SK-N-SH (cell line): ENCODE results near the gene CHCHD2. TPM values are rescaled to one million over a fixed set of nuclear protein-coding genes. Genes with fewer than 3 reads are reported as not detected.

ENCODE experiments used
- CTCF ChIA-PET: fragments of 300-600, 350-600 bp; formaldehyde crosslinking; extraction: SDS; loops from one replicate; lab custom pipeline; 2021; lab: Yijun Ruan, JAX
- POLR2A ChIA-PET: fragments of 350-600 bp; sonication (Branson Sonifier 250); formaldehyde crosslinking; extraction: SDS; loops from one replicate; lab custom pipeline; 2020; ENCODE audit warnings: antibody characterized with exemption, inconsistent platforms; lab: Yijun Ruan, JAX
- DNase-seq: peaks from one replicate; pipeline ENCODE4 v3.0.0; 2012
- H2AFZ ChIP-seq: fragments of 200-600 bp; sonication (generic); 2 replicates; pipeline ENCODE4 v1.8.1; 2016; ENCODE audit warnings: antibody characterized with exemption, mild to moderate bottlenecking, low read depth
- H3F3A ChIP-seq: fragments of 200-600 bp; sonication (generic); replicated peaks from 2 replicates; pipeline ENCODE3; 2016; ENCODE audit warnings: antibody characterized with exemption, mild to moderate bottlenecking; ENCODE audit not compliant: insufficient read depth
- H3K27ac ChIP-seq, 2 experiments: fragments of 200-500 bp in 1 of 2; fragments of 200-600 bp in 1 of 2; sonication (Bioruptor generic) in 1 of 2; sonication (generic), shearing (Covaris generic) in 1 of 2; 2 replicates each; pipeline versions ENCODE4 v1.5.1 to v1.6.1; 2014 to 2016; ENCODE audit warnings: low read depth in 2 of 2, inconsistent platforms in 1 of 2, low read length in 1 of 2, mild to moderate bottlenecking in 1 of 2, mixed read lengths in 1 of 2
- H3K27me3 ChIP-seq: fragments of 200-600 bp; sonication (generic), shearing (Covaris generic); 2 replicates; pipeline ENCODE4 v1.6.1; 2016; ENCODE audit warnings: mixed run types; ENCODE audit not compliant: insufficient read depth
- H3K36me3 ChIP-seq, 2 experiments: fragments of 200-500 bp in 1 of 2; fragments of 200-600 bp in 1 of 2; sonication (Bioruptor generic) in 1 of 2; sonication (generic) in 1 of 2; replicated peaks in 1 of 2; 2 replicates each; pipeline versions ENCODE3 to v1.5.1; 2014 to 2016; ENCODE audit warnings: low read length in 1 of 2, mild to moderate bottlenecking in 1 of 2; ENCODE audit not compliant: insufficient read depth in 2 of 2, control insufficient read depth in 1 of 2
- H3K4me1 ChIP-seq, 2 experiments: fragments of 200-500 bp in 1 of 2; fragments of 200-600 bp in 1 of 2; sonication (Bioruptor generic) in 1 of 2; sonication (generic), shearing (Covaris generic) in 1 of 2; 2 replicates each; pipeline versions ENCODE4 v1.5.1 to v1.6.1; 2014 to 2016; ENCODE audit warnings: low read depth in 1 of 2, low read length in 1 of 2, mixed run types in 1 of 2; ENCODE audit not compliant: insufficient read depth in 2 of 2, control insufficient read depth in 1 of 2
- H3K4me2 ChIP-seq: fragments of 200-600 bp; sonication (generic), shearing (Covaris generic); 2 replicates; pipeline ENCODE4 v1.6.1; 2017; ENCODE audit warnings: mixed run types
- H3K4me3 ChIP-seq, 2 experiments: fragments of 200-500 bp in 1 of 2; fragments of 200-600 bp in 1 of 2; sonication (Bioruptor generic) in 1 of 2; sonication (generic), shearing (Covaris generic) in 1 of 2; 2 replicates each; pipeline versions ENCODE4 v1.5.1 to v1.8.1; 2014 to 2016; ENCODE audit warnings: low read depth in 2 of 2, inconsistent platforms in 1 of 2, low read length in 1 of 2, mild to moderate bottlenecking in 1 of 2, mixed read lengths in 1 of 2, moderate library complexity in 1 of 2
- H3K79me2 ChIP-seq: fragments of 200-600 bp; sonication (generic); 2 replicates; pipeline ENCODE4 v1.8.1; 2017; ENCODE audit warnings: mild to moderate bottlenecking; ENCODE audit not compliant: insufficient read depth
- H3K9ac ChIP-seq: fragments of 200-600 bp; sonication (generic); 2 replicates; pipeline ENCODE4 v1.6.1; 2017; ENCODE audit warnings: mixed run types
- H3K9me2 ChIP-seq: fragments of 200-600 bp; sonication (generic); 2 replicates; pipeline ENCODE4 v1.6.1; 2017; ENCODE audit warnings: mixed run types
- H3K9me3 ChIP-seq: fragments of 200-600 bp; sonication (generic); 2 replicates; pipeline ENCODE4 v1.6.1; 2017; ENCODE audit warnings: mixed run types, mild to moderate bottlenecking, moderate library complexity
- H4K20me1 ChIP-seq: fragments of 200-600 bp; sonication (generic); 2 replicates; pipeline ENCODE4 v1.6.1; 2017; ENCODE audit warnings: mild to moderate bottlenecking, mixed run types; ENCODE audit not compliant: insufficient read depth
- ELF1 ChIP-seq: IDR thresholded peaks from 2 replicates; pipeline ENCODE4 v1.4.0; 2012
- EP300 ChIP-seq, 2 experiments: IDR thresholded peaks; 2 replicates each; pipeline versions ENCODE4 v1.4.0 to v1.6.1; 2012; ENCODE audit warnings: borderline replicate concordance in 1 of 2, low read depth in 1 of 2, low read length in 1 of 2
- EZH2phosphoT487 ChIP-seq: fragments of 200-600 bp; sonication (generic); IDR thresholded peaks from 2 replicates; pipeline ENCODE4 v1.6.1; 2017; ENCODE audit warnings: low read depth, mixed run types, mild to moderate bottlenecking, antibody characterized with exemption, moderate library complexity, borderline replicate concordance
- FOSL2 ChIP-seq: IDR thresholded peaks from 2 replicates; pipeline ENCODE4 v1.4.0; 2012; ENCODE audit warnings: low read depth, mild to moderate bottlenecking, moderate library complexity, borderline replicate concordance
- FOXM1 ChIP-seq: IDR thresholded peaks from 2 replicates; pipeline ENCODE4 v1.4.0; 2012; ENCODE audit warnings: low read depth, mild to moderate bottlenecking
- JUND ChIP-seq: IDR thresholded peaks from 2 replicates; pipeline ENCODE4 v1.4.0; 2012
- MEF2A ChIP-seq: IDR thresholded peaks from 2 replicates; pipeline ENCODE4 v1.4.0; 2012; ENCODE audit warnings: low read depth, borderline replicate concordance
- MXI1 ChIP-seq: IDR thresholded peaks from 2 replicates; pipeline ENCODE4 v1.6.1; 2012; ENCODE audit warnings: mild to moderate bottlenecking, low read depth, low read length, improper control_type of control experiment
- POLR2AphosphoS5 ChIP-seq: IDR thresholded peaks from 2 replicates; pipeline ENCODE4 v1.6.1; 2012; ENCODE audit warnings: low read depth, low read length
- RAD21 ChIP-seq: IDR thresholded peaks from 2 replicates; pipeline ENCODE4 v1.6.1; 2012; ENCODE audit warnings: mild to moderate bottlenecking, low read length
- SIN3A ChIP-seq: IDR thresholded peaks from 2 replicates; pipeline ENCODE4 v1.6.1; 2012; ENCODE audit warnings: low read depth, mild to moderate bottlenecking, low read length, moderate library complexity, borderline replicate concordance
- TAF1 ChIP-seq: IDR thresholded peaks from 2 replicates; pipeline ENCODE4 v1.6.1; 2012; ENCODE audit warnings: low read depth, mild to moderate bottlenecking, low read length, moderate library complexity, borderline replicate concordance
- TCF12 ChIP-seq: IDR thresholded peaks from 2 replicates; pipeline ENCODE4 v1.4.0; 2012
- YY1 ChIP-seq: IDR thresholded peaks from 2 replicates; pipeline ENCODE4 v1.4.0; 2012; ENCODE audit warnings: low read depth, mild to moderate bottlenecking
- WGBS: methylation state at CpG from one replicate; pipeline ENCODE4 v1.1.6; 2017; ENCODE audit warnings: low lambda C conversion rate; 5-methylcytosine and 5-hydroxymethylcytosine counted together
- polyA plus RNA-seq, 3 experiments: library from polyadenylated mRNA; depleted of rRNA; stranded (reverse); fragments of >200 nt; gene quantifications; 2 replicates each; pipeline ENCODE4 v1.2.3, GENCODE V29; 2012
- small RNA-seq, 7 experiments: library from RNA; depleted of rRNA; stranded (forward); fragments of <200 nt; gene quantifications; one replicate each; pipeline ENCODE3, GENCODE V24; 2012
- TF ChIP-seq, protein P1 (sequence below): IDR thresholded peaks from 2 replicates; pipeline ENCODE4 v1.4.0; 2012; ENCODE audit warnings: low read depth, borderline replicate concordance
- TF ChIP-seq, protein P2 (sequence below): fragments of 150-350 bp; IDR thresholded peaks from 2 replicates; pipeline ENCODE4 v1.6.1; 2016; ENCODE audit warnings: mild to moderate bottlenecking, low read depth, low read length
- TF ChIP-seq, protein P3 (sequence below): IDR thresholded peaks from 2 replicates; pipeline ENCODE4 v1.4.0; 2012; ENCODE audit warnings: low read depth, borderline replicate concordance

The CHCHD2 gene
- polyA plus RNA-seq, 1 of the 3 experiments (the other 2 are of a cell fraction), result 500 TPM

DNA sequence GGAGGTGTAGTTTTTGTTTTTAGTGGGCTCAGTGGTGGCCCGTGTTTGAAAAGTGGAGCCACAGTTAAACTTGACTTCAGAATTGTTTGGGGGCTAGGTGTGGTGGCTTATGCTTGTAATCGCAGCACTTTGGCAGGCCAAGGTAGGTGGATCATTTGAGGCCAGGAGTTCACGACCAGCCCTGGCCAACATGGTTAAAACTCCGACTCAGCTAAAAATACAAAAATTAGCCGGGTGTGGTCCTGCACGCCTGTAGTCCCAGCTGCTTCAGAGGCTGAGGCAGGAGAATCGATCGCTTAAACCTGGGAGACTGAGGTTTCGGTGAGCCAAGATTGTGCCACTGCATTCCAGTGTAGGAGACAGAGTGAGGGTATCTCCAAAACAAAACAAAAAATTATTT, 52.9 kb downstream of the CHCHD2 start:
- WGBS, result 82% methylated on average over 9 of the region's 9 CpGs
- H3K27ac ChIP-seq, result no peak overlapping the region
- H3K9ac ChIP-seq, result peak overlapping the region; percentile 93; the same call in 1 of the 2 replicates
- H3K79me2 ChIP-seq, result peaks cover 92% of the 10 kb centered on the region
- H3K4me2 ChIP-seq, result peak overlapping the region; percentile 91
- POLR2A ChIA-PET, result interaction anchor here (0.8 kb wide), 1 partner anchor 19 kb away, joined by 4 read pairs; no protein-coding TSS in a partner anchor
- H3K9me2 ChIP-seq, result no peaks in the 10 kb centered on the region
- no peak overlapping the region for H3K4me3 ChIP-seq
- no peak for DNase-seq
- no peak overlapping the region for H2AFZ ChIP-seq
- H3K4me1 ChIP-seq, result peaks cover 22 to 39% of the 10 kb centered on the region in 2 experiments
- CTCF ChIA-PET, result interaction anchor here (0.8 to 2.6 kb wide), 5 partner anchors 9 to 89 kb away, joined by 3 to 10 read pairs (median 7); partner anchors contain the start of gene NIPSNAP2
- peaks cover 54% of the 10 kb centered on the region for H3F3A ChIP-seq
- peaks cover 44 to 59% of the 10 kb centered on the region in 2 experiments for H3K36me3 ChIP-seq
- TF ChIP-seq YY1, result no peak
- TF ChIP-seq EZH2phosphoT487, result no peak
- no peak for TF ChIP-seq POLR2AphosphoS5
- TF ChIP-seq MXI1, result no peak
- no peak for TF ChIP-seq JUND
- TF ChIP-seq, protein P1, sequence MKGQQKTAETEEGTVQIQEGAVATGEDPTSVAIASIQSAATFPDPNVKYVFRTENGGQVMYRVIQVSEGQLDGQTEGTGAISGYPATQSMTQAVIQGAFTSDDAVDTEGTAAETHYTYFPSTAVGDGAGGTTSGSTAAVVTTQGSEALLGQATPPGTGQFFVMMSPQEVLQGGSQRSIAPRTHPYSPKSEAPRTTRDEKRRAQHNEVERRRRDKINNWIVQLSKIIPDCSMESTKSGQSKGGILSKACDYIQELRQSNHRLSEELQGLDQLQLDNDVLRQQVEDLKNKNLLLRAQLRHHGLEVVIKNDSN, result no peak
- no peak for TF ChIP-seq FOXM1
- no peak for TF ChIP-seq SIN3A
- TF ChIP-seq, protein P2, sequence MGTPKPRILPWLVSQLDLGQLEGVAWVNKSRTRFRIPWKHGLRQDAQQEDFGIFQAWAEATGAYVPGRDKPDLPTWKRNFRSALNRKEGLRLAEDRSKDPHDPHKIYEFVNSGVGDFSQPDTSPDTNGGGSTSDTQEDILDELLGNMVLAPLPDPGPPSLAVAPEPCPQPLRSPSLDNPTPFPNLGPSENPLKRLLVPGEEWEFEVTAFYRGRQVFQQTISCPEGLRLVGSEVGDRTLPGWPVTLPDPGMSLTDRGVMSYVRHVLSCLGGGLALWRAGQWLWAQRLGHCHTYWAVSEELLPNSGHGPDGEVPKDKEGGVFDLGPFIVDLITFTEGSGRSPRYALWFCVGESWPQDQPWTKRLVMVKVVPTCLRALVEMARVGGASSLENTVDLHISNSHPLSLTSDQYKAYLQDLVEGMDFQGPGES, result no peak
- TF ChIP-seq, protein P3, sequence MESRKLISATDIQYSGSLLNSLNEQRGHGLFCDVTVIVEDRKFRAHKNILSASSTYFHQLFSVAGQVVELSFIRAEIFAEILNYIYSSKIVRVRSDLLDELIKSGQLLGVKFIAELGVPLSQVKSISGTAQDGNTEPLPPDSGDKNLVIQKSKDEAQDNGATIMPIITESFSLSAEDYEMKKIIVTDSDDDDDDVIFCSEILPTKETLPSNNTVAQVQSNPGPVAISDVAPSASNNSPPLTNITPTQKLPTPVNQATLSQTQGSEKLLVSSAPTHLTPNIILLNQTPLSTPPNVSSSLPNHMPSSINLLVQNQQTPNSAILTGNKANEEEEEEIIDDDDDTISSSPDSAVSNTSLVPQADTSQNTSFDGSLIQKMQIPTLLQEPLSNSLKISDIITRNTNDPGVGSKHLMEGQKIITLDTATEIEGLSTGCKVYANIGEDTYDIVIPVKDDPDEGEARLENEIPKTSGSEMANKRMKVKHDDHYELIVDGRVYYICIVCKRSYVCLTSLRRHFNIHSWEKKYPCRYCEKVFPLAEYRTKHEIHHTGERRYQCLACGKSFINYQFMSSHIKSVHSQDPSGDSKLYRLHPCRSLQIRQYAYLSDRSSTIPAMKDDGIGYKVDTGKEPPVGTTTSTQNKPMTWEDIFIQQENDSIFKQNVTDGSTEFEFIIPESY, result no peak
- TF ChIP-seq FOSL2, result no peak
- TF ChIP-seq EP300 (IDR thresholded peaks at IDR 0.05; ENCODE audit: borderline replicate concordance in 1 of 2, low read depth in 1 of 2, low read length in 1 of 2), result no peak
- TF ChIP-seq TCF12, result no peak
- TF ChIP-seq ELF1, result no peak
- no peak for TF ChIP-seq TAF1
- no peak for TF ChIP-seq MEF2A
- no peak for TF ChIP-seq RAD21
- H3K9me3 ChIP-seq, result no peaks in the 10 kb centered on the region
- peaks cover 16% of the 10 kb centered on the region for H4K20me1 ChIP-seq
- H3K27me3 ChIP-seq, result no peaks in the 10 kb centered on the region

Small RNA genes lying within 50 kb of the gene (small RNA-seq; reads per million reads assigned to genes)
- gene SNORA15 (0 to 1.2 (median 0) reads per million in 7 experiments), gene SNORA22B (0 to 6.8 (median 0.92) reads per million in 7 experiments)

Other genes starting within 250 kb of the CHCHD2 start
- gene SEPTIN14, start 243.7 kb downstream of the CHCHD2 start, polyA plus RNA-seq (2012; rRNA removed), result not detected in 2 replicates
- gene ZNF713, start 219.0 kb downstream of the CHCHD2 start, polyA plus RNA-seq (2012; rRNA removed), result 1.6 and 2.6 TPM in 2 replicates
- 17.4 and 19.2 TPM in 2 replicates for gene MRPS17, start 154.6 kb downstream of the CHCHD2 start, polyA plus RNA-seq (2012; rRNA removed)
- 57.5 and 64.7 TPM in 2 replicates for gene NIPSNAP2, start 141.9 kb downstream of the CHCHD2 start, polyA plus RNA-seq (2012; rRNA removed)
- 42.0 and 50.5 TPM in 2 replicates for gene PSPH, start 55.0 kb downstream of the CHCHD2 start, polyA plus RNA-seq (2012; rRNA removed)
- 221 and 345 TPM in 2 replicates for gene CCT6A, start 54.7 kb downstream of the CHCHD2 start, polyA plus RNA-seq (2012; rRNA removed)
- gene SUMF2, start 42.2 kb downstream of the CHCHD2 start, polyA plus RNA-seq (2012; rRNA removed), result 130 and 162 TPM in 2 replicates
- gene PHKG1, start 13.5 kb downstream of the CHCHD2 start, polyA plus RNA-seq (2012; rRNA removed), result 0.91 and 2.5 TPM in 2 replicates
- not detected in 2 replicates for gene NUPR2, start 9.9 kb upstream of the CHCHD2 start, polyA plus RNA-seq (2012; rRNA removed)